Neuronal stem cell (in vitro differentiated cells): Measurements from ENCODE around the gene UNC45A.

Experiments used
- DNase-seq: peaks from one replicate; pipeline ENCODE4 v3.0.0-alpha.2; 2013; ENCODE audit warnings: low spot score
- H2AFZ ChIP-seq: one replicate; pipeline ENCODE4 v1.6.1; 2013; ENCODE audit warnings: mild to moderate bottlenecking, low read length, inconsistent platforms
- H2AK5ac ChIP-seq: 2 replicates; pipeline ENCODE4 v1.6.1; 2013; ENCODE audit warnings: low read depth, mild to moderate bottlenecking, inconsistent platforms, low read length, moderate library complexity, mixed read lengths
- H2BK120ac ChIP-seq: 2 replicates; pipeline ENCODE4 v1.6.1; 2013; ENCODE audit warnings: low read depth, mild to moderate bottlenecking, inconsistent platforms, low read length, moderate library complexity, mixed read lengths
- H2BK12ac ChIP-seq: one replicate; pipeline ENCODE4 v1.6.1; 2013; ENCODE audit warnings: low read length, inconsistent platforms
- H2BK15ac ChIP-seq: 2 replicates; pipeline ENCODE4 v1.6.1; 2013; ENCODE audit warnings: mild to moderate bottlenecking, low read length, inconsistent platforms, mixed read lengths
- H2BK5ac ChIP-seq: one replicate; pipeline ENCODE4 v1.6.1; 2013; ENCODE audit warnings: inconsistent platforms, mild to moderate bottlenecking, low read length, moderate library complexity
- H3K14ac ChIP-seq: one replicate; pipeline ENCODE4 v1.6.1; 2013; ENCODE audit warnings: low read length, inconsistent platforms
- H3K18ac ChIP-seq: 2 replicates; pipeline ENCODE4 v1.6.1; 2013; ENCODE audit warnings: low read length, inconsistent platforms
- H3K23ac ChIP-seq: 2 replicates; pipeline ENCODE4 v1.6.1; 2013; ENCODE audit warnings: low read depth, mild to moderate bottlenecking, mixed read lengths, low read length, inconsistent platforms; ENCODE audit not compliant: poor library complexity
- H3K27ac ChIP-seq: replicated peaks from 3 replicates; pipeline ENCODE4 v1.5.1; 2013; ENCODE audit warnings: low read length, inconsistent platforms
- H3K27me3 ChIP-seq, 3 experiments: 2 replicates each; pipeline ENCODE4 v1.6.1; 2013; ENCODE audit warnings: low read length in 3 of 3, mild to moderate bottlenecking in 2 of 3, inconsistent platforms in 1 of 3, low read depth in 1 of 3, mixed read lengths in 1 of 3, moderate library complexity in 1 of 3; ENCODE audit not compliant: control insufficient read depth in 3 of 3, insufficient read depth in 3 of 3
- H3K36me3 ChIP-seq, 2 donors: replicated peaks in 1 of 2; 2 replicates each; pipeline ENCODE4 v1.6.1; 2013; ENCODE audit warnings: low read length in 2 of 2; ENCODE audit not compliant: control insufficient read depth in 2 of 2, insufficient read depth in 2 of 2
- H3K4ac ChIP-seq: 2 replicates; pipeline ENCODE4 v1.6.1; 2013; ENCODE audit warnings: inconsistent platforms, mild to moderate bottlenecking, low read length, moderate library complexity
- H3K4me1 ChIP-seq, 2 donors: 1 replicate in 1 of 2; 2 replicates in 1 of 2; pipeline ENCODE4 v1.6.1; 2013; ENCODE audit warnings: low read length in 2 of 2, low read depth in 1 of 2; ENCODE audit not compliant: control insufficient read depth in 2 of 2, insufficient read depth in 1 of 2
- H3K4me2 ChIP-seq: one replicate; pipeline ENCODE4 v1.6.1; 2013; ENCODE audit warnings: mild to moderate bottlenecking, low read length, inconsistent platforms; ENCODE audit not compliant: insufficient read depth, poor library complexity, severe bottlenecking
- H3K4me3 ChIP-seq, 2 donors: 2 replicates each; pipeline ENCODE4 v1.5.1; 2013; ENCODE audit warnings: low read length in 2 of 2, mild to moderate bottlenecking in 2 of 2, inconsistent platforms in 1 of 2, moderate library complexity in 1 of 2
- H3K79me1 ChIP-seq: one replicate; pipeline ENCODE4 v1.6.1; 2013; ENCODE audit warnings: low read depth, mild to moderate bottlenecking, inconsistent platforms, low read length, moderate library complexity
- H3K9ac ChIP-seq: one replicate; pipeline ENCODE4 v1.6.1; 2013; ENCODE audit warnings: mild to moderate bottlenecking, low read depth, low read length, inconsistent platforms; ENCODE audit not compliant: poor library complexity
- H3K9me3 ChIP-seq, 2 donors: replicated peaks in 1 of 2; 2 replicates each; pipeline versions ENCODE3 to v1.6.1; 2013; ENCODE audit warnings: low read length in 2 of 2, mild to moderate bottlenecking in 2 of 2, inconsistent platforms in 1 of 2, low read depth in 1 of 2, mixed read lengths in 1 of 2, moderate library complexity in 1 of 2; ENCODE audit not compliant: control insufficient read depth in 2 of 2, insufficient read depth in 1 of 2
- H4K8ac ChIP-seq: one replicate; pipeline ENCODE4 v1.6.1; 2013; ENCODE audit warnings: low read depth, mild to moderate bottlenecking, inconsistent platforms, low read length, moderate library complexity
- H4K91ac ChIP-seq: one replicate; pipeline ENCODE4 v1.6.1; 2013; ENCODE audit warnings: low read length, low read depth, mild to moderate bottlenecking, inconsistent platforms; ENCODE audit not compliant: poor library complexity
- WGBS, 2 donors: extraction: QIAGEN DNeasy Blood & Tissue Kit; methylation state at CpG; one replicate each; pipeline ENCODE4 v1.1.7; 2013; ENCODE audit warnings: missing lambda C conversion rate in 2 of 2, mixed read lengths in 1 of 2; ENCODE audit not compliant: insufficient read length in 2 of 2, insufficient replicate concordance in 1 of 2; ENCODE audit errors: extremely low coverage in 2 of 2; 5-methylcytosine and 5-hydroxymethylcytosine counted together

UNC45A gene

GRCh38 chr15:90988296-90988695 is 53.2 kb downstream of the UNC45A start:
- no peak for DNase-seq
- H3K9ac ChIP-seq = no peak overlapping the region
- H3K4me1 ChIP-seq = peaks cover 0 to 3% of the 10 kb centered on the region in 2 donors
- no peak overlapping the region for H4K8ac ChIP-seq
- no peak overlapping the region for H2BK15ac ChIP-seq
- H3K4me2 ChIP-seq = no peak overlapping the region
- H3K4ac ChIP-seq = no peak overlapping the region
- no CpG with 5 or more reads among the region's 6 CpGs for WGBS, 2 donors
- H2BK12ac ChIP-seq = no peak overlapping the region
- no peak overlapping the region for H4K91ac ChIP-seq
- H3K79me1 ChIP-seq = peaks cover 10% of the 10 kb centered on the region
- no peaks in the 10 kb centered on the region for H3K27me3 ChIP-seq
- no peaks in the 10 kb centered on the region for H3K9me3 ChIP-seq
- no peak overlapping the region for H3K23ac ChIP-seq
- no peak overlapping the region for H2BK120ac ChIP-seq
- no peak overlapping the region for H2AK5ac ChIP-seq
- no peak overlapping the region for H3K14ac ChIP-seq
- H3K36me3 ChIP-seq = peaks cover 9 to 37% of the 10 kb centered on the region in 2 donors
- H3K18ac ChIP-seq = no peak overlapping the region
- no peak overlapping the region for H3K4me3 ChIP-seq
- no peak overlapping the region for H2BK5ac ChIP-seq
- no peak overlapping the region for H3K27ac ChIP-seq
- no peak overlapping the region for H2AFZ ChIP-seq

DNA sequence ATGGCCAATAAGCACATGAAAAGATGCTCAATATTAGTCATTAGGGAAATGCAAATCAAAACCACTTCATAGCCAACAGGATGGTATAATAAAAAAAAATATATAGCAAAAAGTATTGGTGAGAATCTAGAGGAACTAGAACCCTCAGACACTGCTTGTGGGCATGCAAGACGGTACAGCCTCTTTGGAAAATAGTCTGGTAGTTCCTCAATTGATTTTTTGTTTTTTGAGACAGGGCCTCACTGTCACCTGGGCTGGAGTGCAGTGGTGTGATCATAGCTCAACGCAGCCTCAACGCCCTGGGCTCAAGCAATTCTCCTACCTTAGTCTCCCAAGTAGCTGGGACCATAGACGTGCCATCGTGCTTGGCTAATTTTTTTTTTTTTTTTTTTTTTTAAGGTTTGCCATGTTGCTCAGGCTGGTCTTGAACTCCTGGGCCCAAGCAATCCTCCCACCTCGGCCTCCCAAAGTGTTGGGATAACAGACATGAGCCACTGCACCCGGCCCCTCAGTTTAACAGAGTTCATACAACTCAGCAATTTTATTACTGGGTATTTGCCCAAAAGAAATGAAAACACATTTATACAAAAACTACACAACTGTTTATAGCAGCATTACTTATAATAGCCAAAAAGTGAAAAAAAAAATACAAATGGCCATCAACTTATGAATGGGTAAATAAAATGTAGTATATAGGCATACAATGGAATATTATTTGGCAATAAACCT is 54.1 kb downstream of the UNC45A start:
- no peak overlapping the region for H3K18ac ChIP-seq
- no peak for DNase-seq
- no peaks in the 10 kb centered on the region for H3K9me3 ChIP-seq
- H3K4me1 ChIP-seq = peaks cover 0 to 3% of the 10 kb centered on the region in 2 donors
- peaks cover 14% of the 10 kb centered on the region for H3K79me1 ChIP-seq
- H2BK5ac ChIP-seq = no peak overlapping the region
- no peak overlapping the region for H2BK15ac ChIP-seq
- H3K27ac ChIP-seq = no peak overlapping the region
- no CpG with 5 or more reads among the region's 7 CpGs for WGBS, 2 donors
- H3K4me3 ChIP-seq = no peak overlapping the region
- H4K91ac ChIP-seq = no peak overlapping the region
- no peak overlapping the region for H2AK5ac ChIP-seq
- H4K8ac ChIP-seq = no peak overlapping the region
- no peak overlapping the region for H2AFZ ChIP-seq
- H3K36me3 ChIP-seq = peaks cover 4 to 28% of the 10 kb centered on the region in 2 donors
- H3K14ac ChIP-seq = no peak overlapping the region
- H3K27me3 ChIP-seq = no peaks in the 10 kb centered on the region
- H2BK120ac ChIP-seq = no peak overlapping the region
- no peak overlapping the region for H2BK12ac ChIP-seq
- no peak overlapping the region for H3K9ac ChIP-seq
- H3K23ac ChIP-seq = no peak overlapping the region
- no peak overlapping the region for H3K4ac ChIP-seq
- H3K4me2 ChIP-seq = no peak overlapping the region

GRCh38 chr15:90990446-90990845 is 55.4 kb downstream of the UNC45A start:
- Histone ChIP-seq H3K36me3 (peaks cover 0 to 21% of the 10 kb centered on the region in 2 donors), H2AK5ac (no peak overlapping the region), H2BK5ac (no peak overlapping the region), H2AFZ (no peak overlapping the region), H4K91ac (no peak overlapping the region), H2BK120ac (no peak overlapping the region), H3K79me1 (peaks cover 15% of the 10 kb centered on the region), H3K27me3 (no peaks in the 10 kb centered on the region), H3K4me1 (peaks cover 0 to 3% of the 10 kb centered on the region in 2 donors), H3K9ac (no peak overlapping the region), H3K14ac (no peak overlapping the region), H3K4me3 (no peak overlapping the region), H3K27ac (no peak overlapping the region), H3K18ac (no peak overlapping the region), H4K8ac (no peak overlapping the region), H2BK12ac (no peak overlapping the region), H3K4me2 (no peak overlapping the region), H3K9me3 (no peaks in the 10 kb centered on the region), H2BK15ac (no peak overlapping the region), H3K4ac (no peak overlapping the region), H3K23ac (no peak overlapping the region)
- no peak for DNase-seq
- no CpG with 5 or more reads among the region's 4 CpGs for WGBS, 2 donors

GRCh38 chr15:90991587-90992285 is 56.7 kb downstream of the UNC45A start:
- no peak overlapping the region for H2BK120ac ChIP-seq
- H4K91ac ChIP-seq = no peak overlapping the region
- H2BK12ac ChIP-seq = no peak overlapping the region
- H2AK5ac ChIP-seq = no peak overlapping the region
- H3K4me2 ChIP-seq = no peak overlapping the region
- H3K18ac ChIP-seq = no peak overlapping the region
- H3K27ac ChIP-seq = no peak overlapping the region
- H3K4ac ChIP-seq = no peak overlapping the region
- H3K9ac ChIP-seq = no peak overlapping the region
- H3K9me3 ChIP-seq = no peaks in the 10 kb centered on the region
- no peak for DNase-seq
- H3K79me1 ChIP-seq = peaks cover 15% of the 10 kb centered on the region
- H2AFZ ChIP-seq = no peak overlapping the region
- no CpG with 5 or more reads among the region's 6 CpGs for WGBS, 2 donors
- H2BK15ac ChIP-seq = no peak overlapping the region
- H3K36me3 ChIP-seq = peaks cover 0 to 19% of the 10 kb centered on the region in 2 donors
- no peak overlapping the region for H2BK5ac ChIP-seq
- H3K4me1 ChIP-seq = peaks cover 0 to 3% of the 10 kb centered on the region in 2 donors
- no peak overlapping the region for H4K8ac ChIP-seq
- no peak overlapping the region for H3K4me3 ChIP-seq
- no peaks in the 10 kb centered on the region for H3K27me3 ChIP-seq
- no peak overlapping the region for H3K23ac ChIP-seq
- H3K14ac ChIP-seq = no peak overlapping the region
